OCI-LY1 (cell line): ENCODE measurements around the gene CCL25.

Experiments
- H2AFZ ChIP-seq: fragments of 200-600 bp; sonication (generic), shearing (Covaris generic); 2 replicates; pipeline ENCODE4 v1.6.0; 2014; ENCODE audit warnings: antibody characterized with exemption, mild to moderate bottlenecking, low read length
- H3F3A ChIP-seq: fragments of 200-600 bp; sonication (generic), shearing (Covaris generic); 2 replicates; pipeline ENCODE4 v1.6.0; 2014; ENCODE audit warnings: mild to moderate bottlenecking, antibody characterized with exemption, low read length, moderate library complexity; ENCODE audit not compliant: insufficient read depth
- H3K27ac ChIP-seq: fragments of 200-600 bp; sonication (generic); 2 replicates; pipeline ENCODE4 v1.5.1; 2014; ENCODE audit warnings: low read length, mixed run types, mild to moderate bottlenecking, low read depth; ENCODE audit not compliant: poor library complexity, severe bottlenecking
- H3K27me3 ChIP-seq: fragments of 200-600 bp; sonication (generic); 2 replicates; pipeline ENCODE4 v1.6.0; 2014; ENCODE audit warnings: antibody characterized with exemption, mild to moderate bottlenecking, low read length, moderate library complexity; ENCODE audit not compliant: insufficient read depth
- H3K36me3 ChIP-seq: fragments of 200-600 bp; sonication (generic); 2 replicates; pipeline ENCODE4 v1.6.1; 2014; ENCODE audit warnings: mild to moderate bottlenecking, antibody characterized with exemption, low read length, moderate library complexity, mixed read lengths; ENCODE audit not compliant: insufficient read depth
- H3K4me1 ChIP-seq: fragments of 200-600 bp; sonication (generic); 2 replicates; pipeline ENCODE4 v1.5.1; 2014; ENCODE audit warnings: mild to moderate bottlenecking, low read length, moderate library complexity; ENCODE audit not compliant: insufficient read depth, severe bottlenecking
- H3K4me2 ChIP-seq: fragments of 200-600 bp; sonication (generic), shearing (Covaris generic); 2 replicates; pipeline ENCODE4 v1.6.1; 2014; ENCODE audit warnings: low read length
- H3K4me3 ChIP-seq: fragments of 200-600 bp; sonication (generic); 2 replicates; pipeline ENCODE4 v1.5.1; 2014; ENCODE audit warnings: low read length, low read depth, mild to moderate bottlenecking, mixed read lengths; ENCODE audit not compliant: poor library complexity, severe bottlenecking
- H3K79me2 ChIP-seq: fragments of 200-600 bp; shearing (Covaris generic); 2 replicates; pipeline ENCODE4 v1.6.1; 2016; ENCODE audit warnings: mixed run types, low read length, mixed read lengths; ENCODE audit not compliant: insufficient read depth
- H3K9ac ChIP-seq: fragments of 200-600 bp; sonication (generic), shearing (Covaris generic); 2 replicates; pipeline ENCODE4 v1.6.1; 2014; ENCODE audit warnings: mild to moderate bottlenecking, low read length, mixed read lengths
- H3K9me2 ChIP-seq: fragments of 200-600 bp; sonication (generic), shearing (Covaris generic); 2 replicates; pipeline ENCODE4 v1.6.1; 2014; ENCODE audit warnings: low read depth, mild to moderate bottlenecking, low read length, mixed read lengths
- H3K9me3 ChIP-seq: fragments of 200-600 bp; shearing (Covaris generic); 2 replicates; pipeline ENCODE4 v1.6.1; 2014; ENCODE audit warnings: low read length, mixed read lengths
- H4K20me1 ChIP-seq: fragments of 200-600 bp; sonication (generic), shearing (Covaris generic); 2 replicates; pipeline ENCODE4 v1.6.0; 2016; ENCODE audit warnings: mild to moderate bottlenecking, low read length; ENCODE audit not compliant: insufficient read depth
- EZH2 ChIP-seq: fragments of 200-600 bp; sonication (generic), shearing (Covaris generic); IDR thresholded peaks from 2 replicates; pipeline ENCODE4 v1.8.0; 2017; ENCODE audit warnings: borderline replicate concordance, mixed run types, mild to moderate bottlenecking, antibody characterized with exemption, low read length, moderate library complexity, mixed read lengths
- TF ChIP-seq, protein P1 (sequence below): fragments of 200-600 bp; sonication (generic), shearing (Covaris generic); IDR thresholded peaks from 2 replicates; pipeline ENCODE4 v1.5.1; 2017; ENCODE audit warnings: mild to moderate bottlenecking, antibody characterized with exemption, low read length, moderate library complexity, mixed read lengths

CCL25 gene

DNA sequence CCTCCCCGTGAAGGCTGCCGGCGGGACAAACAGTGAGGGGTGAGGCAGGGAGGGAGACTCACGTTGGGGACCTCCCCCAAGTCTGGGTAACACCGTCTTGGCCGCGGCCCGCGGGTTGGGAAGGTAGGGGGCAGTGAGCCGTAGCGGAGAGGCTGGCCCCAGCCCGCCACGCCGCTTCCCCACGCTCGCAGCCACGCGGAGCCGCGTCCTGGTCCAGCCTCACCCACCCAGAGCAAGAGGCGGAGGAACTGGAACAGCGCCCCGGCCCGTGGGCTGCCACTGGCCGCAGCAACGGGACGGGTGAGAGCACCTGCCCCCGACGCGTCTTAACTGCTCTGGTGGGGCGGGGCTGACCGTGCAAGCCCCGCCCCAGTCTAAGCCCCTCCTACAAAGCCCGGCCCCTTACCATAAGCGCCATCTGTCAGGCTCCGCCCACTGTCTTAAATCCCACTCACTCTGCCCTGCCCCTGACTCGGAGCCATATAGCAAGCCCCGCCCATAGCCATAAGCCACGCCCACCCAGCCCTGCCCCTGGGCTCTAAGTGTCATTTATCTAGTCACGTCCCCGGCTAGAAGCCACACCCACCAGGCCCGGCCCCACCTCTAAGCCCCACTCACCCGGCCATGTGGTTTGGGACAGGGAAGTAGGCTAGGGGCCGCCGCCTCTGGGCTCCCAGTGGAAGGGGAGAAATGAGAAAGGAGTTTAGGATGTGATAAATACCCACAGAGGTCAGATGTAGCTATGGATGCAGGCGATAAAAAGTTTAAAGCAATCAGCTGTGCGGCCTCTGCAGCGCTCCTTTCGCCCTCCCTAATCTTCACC, 2.1 kb upstream of the CCL25 start:
- Histone ChIP-seq H3K27me3 (no peaks in the 10 kb centered on the region), H3K9ac (no peak overlapping the region; the same call in 1 of the 2 replicates), H3K36me3 (no peaks in the 10 kb centered on the region), H3K4me3 (peak overlapping the region; percentile 51), H3K9me3 (no peaks in the 10 kb centered on the region), H3K4me1 (no peaks in the 10 kb centered on the region), H3K9me2 (no peaks in the 10 kb centered on the region), H3K27ac (no peak overlapping the region), H3K79me2 (no peaks in the 10 kb centered on the region), H3K4me2 (peak overlapping the region; percentile 64), H2AFZ (no peak overlapping the region), H4K20me1 (no peaks in the 10 kb centered on the region), H3F3A (no peaks in the 10 kb centered on the region)
- TF ChIP-seq EZH2, result no peak
- TF ChIP-seq, protein P1, sequence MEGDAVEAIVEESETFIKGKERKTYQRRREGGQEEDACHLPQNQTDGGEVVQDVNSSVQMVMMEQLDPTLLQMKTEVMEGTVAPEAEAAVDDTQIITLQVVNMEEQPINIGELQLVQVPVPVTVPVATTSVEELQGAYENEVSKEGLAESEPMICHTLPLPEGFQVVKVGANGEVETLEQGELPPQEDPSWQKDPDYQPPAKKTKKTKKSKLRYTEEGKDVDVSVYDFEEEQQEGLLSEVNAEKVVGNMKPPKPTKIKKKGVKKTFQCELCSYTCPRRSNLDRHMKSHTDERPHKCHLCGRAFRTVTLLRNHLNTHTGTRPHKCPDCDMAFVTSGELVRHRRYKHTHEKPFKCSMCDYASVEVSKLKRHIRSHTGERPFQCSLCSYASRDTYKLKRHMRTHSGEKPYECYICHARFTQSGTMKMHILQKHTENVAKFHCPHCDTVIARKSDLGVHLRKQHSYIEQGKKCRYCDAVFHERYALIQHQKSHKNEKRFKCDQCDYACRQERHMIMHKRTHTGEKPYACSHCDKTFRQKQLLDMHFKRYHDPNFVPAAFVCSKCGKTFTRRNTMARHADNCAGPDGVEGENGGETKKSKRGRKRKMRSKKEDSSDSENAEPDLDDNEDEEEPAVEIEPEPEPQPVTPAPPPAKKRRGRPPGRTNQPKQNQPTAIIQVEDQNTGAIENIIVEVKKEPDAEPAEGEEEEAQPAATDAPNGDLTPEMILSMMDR, result no peak

DNA sequence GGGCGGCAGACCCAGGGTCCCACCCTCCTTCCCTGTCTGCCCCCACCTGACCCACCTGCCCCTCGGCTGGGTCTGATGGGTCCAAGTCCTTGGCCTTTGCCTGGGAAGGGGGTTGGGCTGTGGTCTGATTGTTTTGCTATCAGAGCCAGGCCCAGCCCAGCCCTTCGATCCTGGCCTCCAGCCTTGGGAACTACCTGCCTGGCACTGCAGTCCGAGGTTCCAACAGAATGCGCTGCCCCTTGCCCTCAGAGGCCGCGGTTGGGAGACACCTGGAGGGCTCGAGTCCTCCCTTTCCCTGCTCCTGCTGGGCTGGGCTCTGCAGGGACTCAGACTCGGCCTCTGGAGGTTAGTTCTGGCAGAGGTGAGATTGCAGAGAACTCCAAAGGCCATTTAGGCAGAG, 1.6 kb downstream of the CCL25 start:
- Histone ChIP-seq H3K9ac (no peak overlapping the region), H3K27ac (no peak overlapping the region), H3K27me3 (no peaks in the 10 kb centered on the region), H3K9me3 (no peaks in the 10 kb centered on the region), H3K9me2 (no peaks in the 10 kb centered on the region), H3K4me2 (no peak overlapping the region), H2AFZ (no peak overlapping the region), H3K4me1 (no peaks in the 10 kb centered on the region), H4K20me1 (no peaks in the 10 kb centered on the region), H3K4me3 (no peak overlapping the region), H3K36me3 (no peaks in the 10 kb centered on the region), H3K79me2 (no peaks in the 10 kb centered on the region), H3F3A (no peaks in the 10 kb centered on the region)
- TF ChIP-seq EZH2, result no peak
- TF ChIP-seq, protein P1, result no peak

DNA sequence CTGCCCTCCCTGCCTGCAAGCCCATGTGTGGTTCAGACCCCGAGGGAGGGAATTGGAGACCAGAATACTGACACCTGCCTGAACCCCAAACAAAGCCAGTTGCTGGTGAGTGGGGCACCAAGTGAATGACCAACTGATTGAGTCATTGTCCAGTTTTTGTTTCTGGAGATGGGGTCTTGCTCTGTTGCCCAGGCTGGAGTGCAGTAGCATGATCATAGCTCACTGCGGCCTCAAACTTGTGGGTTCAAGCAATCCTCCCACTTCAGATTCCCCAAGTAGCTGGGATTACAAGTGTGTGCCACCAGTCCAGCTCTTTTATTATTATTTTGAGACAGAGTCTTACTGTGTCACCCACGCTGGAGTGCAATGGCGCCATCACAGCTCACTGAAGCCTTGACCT, 4.0 kb downstream of the CCL25 start:
- H3K4me1 ChIP-seq, result no peaks in the 10 kb centered on the region

More for the DNA sequence above, 4.0 kb downstream of the CCL25 start:
- no peak for TF ChIP-seq EZH2
- TF ChIP-seq, protein P1, result no peak
- Histone ChIP-seq H3K4me2 (no peak overlapping the region), H4K20me1 (no peaks in the 10 kb centered on the region), H3K9me3 (no peaks in the 10 kb centered on the region), H3F3A (no peaks in the 10 kb centered on the region), H3K27ac (no peak overlapping the region), H3K9me2 (no peaks in the 10 kb centered on the region), H3K9ac (no peak overlapping the region), H3K36me3 (no peaks in the 10 kb centered on the region), H3K79me2 (no peaks in the 10 kb centered on the region), H2AFZ (no peak overlapping the region), H3K27me3 (no peaks in the 10 kb centered on the region), H3K4me3 (no peak overlapping the region)
